SK-N-SH (cell line): ENCODE results near the gene ZNF441. TPM values are rescaled to one million over a fixed set of nuclear protein-coding genes. Genes with fewer than 3 reads are reported as not detected.

Source experiments
- CTCF ChIA-PET: fragments of 300-600, 350-600 bp; formaldehyde crosslinking; extraction: SDS; loops from one replicate; lab custom pipeline; 2021; lab: Yijun Ruan, JAX
- POLR2A ChIA-PET: fragments of 350-600 bp; sonication (Branson Sonifier 250); formaldehyde crosslinking; extraction: SDS; loops from one replicate; lab custom pipeline; 2020; ENCODE audit warnings: antibody characterized with exemption, inconsistent platforms; lab: Yijun Ruan, JAX
- DNase-seq: peaks from one replicate; pipeline ENCODE4 v3.0.0; 2012
- H2AFZ ChIP-seq: fragments of 200-600 bp; sonication (generic); 2 replicates; pipeline ENCODE4 v1.8.1; 2016; ENCODE audit warnings: antibody characterized with exemption, mild to moderate bottlenecking, low read depth
- H3F3A ChIP-seq: fragments of 200-600 bp; sonication (generic); replicated peaks from 2 replicates; pipeline ENCODE3; 2016; ENCODE audit warnings: antibody characterized with exemption, mild to moderate bottlenecking; ENCODE audit not compliant: insufficient read depth
- H3K27ac ChIP-seq, 2 experiments: fragments of 200-500 bp in 1 of 2; fragments of 200-600 bp in 1 of 2; sonication (Bioruptor generic) in 1 of 2; sonication (generic), shearing (Covaris generic) in 1 of 2; 2 replicates each; pipeline versions ENCODE4 v1.5.1 to v1.6.1; 2014 to 2016; ENCODE audit warnings: low read depth in 2 of 2, inconsistent platforms in 1 of 2, low read length in 1 of 2, mild to moderate bottlenecking in 1 of 2, mixed read lengths in 1 of 2
- H3K27me3 ChIP-seq: fragments of 200-600 bp; sonication (generic), shearing (Covaris generic); 2 replicates; pipeline ENCODE4 v1.6.1; 2016; ENCODE audit warnings: mixed run types; ENCODE audit not compliant: insufficient read depth
- H3K36me3 ChIP-seq, 2 experiments: fragments of 200-500 bp in 1 of 2; fragments of 200-600 bp in 1 of 2; sonication (Bioruptor generic) in 1 of 2; sonication (generic) in 1 of 2; replicated peaks in 1 of 2; 2 replicates each; pipeline versions ENCODE3 to v1.5.1; 2014 to 2016; ENCODE audit warnings: low read length in 1 of 2, mild to moderate bottlenecking in 1 of 2; ENCODE audit not compliant: insufficient read depth in 2 of 2, control insufficient read depth in 1 of 2
- H3K4me1 ChIP-seq, 2 experiments: fragments of 200-500 bp in 1 of 2; fragments of 200-600 bp in 1 of 2; sonication (Bioruptor generic) in 1 of 2; sonication (generic), shearing (Covaris generic) in 1 of 2; 2 replicates each; pipeline versions ENCODE4 v1.5.1 to v1.6.1; 2014 to 2016; ENCODE audit warnings: low read depth in 1 of 2, low read length in 1 of 2, mixed run types in 1 of 2; ENCODE audit not compliant: insufficient read depth in 2 of 2, control insufficient read depth in 1 of 2
- H3K4me2 ChIP-seq: fragments of 200-600 bp; sonication (generic), shearing (Covaris generic); 2 replicates; pipeline ENCODE4 v1.6.1; 2017; ENCODE audit warnings: mixed run types
- H3K4me3 ChIP-seq, 2 experiments: fragments of 200-500 bp in 1 of 2; fragments of 200-600 bp in 1 of 2; sonication (Bioruptor generic) in 1 of 2; sonication (generic), shearing (Covaris generic) in 1 of 2; 2 replicates each; pipeline versions ENCODE4 v1.5.1 to v1.8.1; 2014 to 2016; ENCODE audit warnings: low read depth in 2 of 2, inconsistent platforms in 1 of 2, low read length in 1 of 2, mild to moderate bottlenecking in 1 of 2, mixed read lengths in 1 of 2, moderate library complexity in 1 of 2
- H3K79me2 ChIP-seq: fragments of 200-600 bp; sonication (generic); 2 replicates; pipeline ENCODE4 v1.8.1; 2017; ENCODE audit warnings: mild to moderate bottlenecking; ENCODE audit not compliant: insufficient read depth
- H3K9ac ChIP-seq: fragments of 200-600 bp; sonication (generic); 2 replicates; pipeline ENCODE4 v1.6.1; 2017; ENCODE audit warnings: mixed run types
- H3K9me2 ChIP-seq: fragments of 200-600 bp; sonication (generic); 2 replicates; pipeline ENCODE4 v1.6.1; 2017; ENCODE audit warnings: mixed run types
- H3K9me3 ChIP-seq: fragments of 200-600 bp; sonication (generic); 2 replicates; pipeline ENCODE4 v1.6.1; 2017; ENCODE audit warnings: mixed run types, mild to moderate bottlenecking, moderate library complexity
- H4K20me1 ChIP-seq: fragments of 200-600 bp; sonication (generic); 2 replicates; pipeline ENCODE4 v1.6.1; 2017; ENCODE audit warnings: mild to moderate bottlenecking, mixed run types; ENCODE audit not compliant: insufficient read depth
- GATA2 ChIP-seq: sonication (generic); formaldehyde crosslinking; IDR thresholded peaks from 2 replicates; pipeline ENCODE4 v1.5.0; 2020; ENCODE audit warnings: mild to moderate bottlenecking, missing genetic modification reagents
- MXI1 ChIP-seq: IDR thresholded peaks from 2 replicates; pipeline ENCODE4 v1.6.1; 2012; ENCODE audit warnings: mild to moderate bottlenecking, low read depth, low read length, improper control_type of control experiment
- POLR2AphosphoS5 ChIP-seq: IDR thresholded peaks from 2 replicates; pipeline ENCODE4 v1.6.1; 2012; ENCODE audit warnings: low read depth, low read length
- RFX5 ChIP-seq: IDR thresholded peaks from 2 replicates; pipeline ENCODE4 v1.6.1; 2012; ENCODE audit warnings: mild to moderate bottlenecking, improper control_type of control experiment, low read length
- YY1 ChIP-seq: IDR thresholded peaks from 2 replicates; pipeline ENCODE4 v1.4.0; 2012; ENCODE audit warnings: low read depth, mild to moderate bottlenecking
- ZBTB33 ChIP-seq: IDR thresholded peaks from 2 replicates; pipeline ENCODE4 v1.4.0; 2012; ENCODE audit warnings: low read depth, borderline replicate concordance
- WGBS: methylation state at CpG from one replicate; pipeline ENCODE4 v1.1.6; 2017; ENCODE audit warnings: low lambda C conversion rate; 5-methylcytosine and 5-hydroxymethylcytosine counted together
- polyA plus RNA-seq, 3 experiments: library from polyadenylated mRNA; depleted of rRNA; stranded (reverse); fragments of >200 nt; gene quantifications; 2 replicates each; pipeline ENCODE4 v1.2.3, GENCODE V29; 2012
- TF ChIP-seq, protein P1 (sequence below): IDR thresholded peaks from 2 replicates; pipeline ENCODE4 v1.6.1; 2012; ENCODE audit warnings: mild to moderate bottlenecking, low read depth, low read length, moderate library complexity
- TF ChIP-seq, protein P2 (sequence below): IDR thresholded peaks from 2 replicates; pipeline ENCODE4 v1.4.0; 2012; ENCODE audit warnings: low read depth

The ZNF441 gene
- polyA plus RNA-seq, 1 of the 3 experiments (the other 2 are of a cell fraction) = 3.2 TPM

GRCh38 chr19:11767633-11768133, 883 bp downstream of the ZNF441 start:
- DNase-seq = peak; percentile 57
- CTCF ChIA-PET = interaction anchor here (1.2 to 1.7 kb wide), 3 partner anchors 30 to 44 kb away, joined by 4 to 6 read pairs (median 5); partner anchors contain the start of gene ZNF491

More at GRCh38 chr19:11767633-11768133, 883 bp downstream of the ZNF441 start:
- H3K4me3 ChIP-seq = peak overlapping the region; percentile 72 to 90
- peak overlapping the region; percentile 99; the same call in 1 of the 2 replicates for H2AFZ ChIP-seq
- H3K4me1 ChIP-seq = peaks cover 0 to 10% of the 10 kb centered on the region in 2 experiments; a peak in 1 of 4 replicates
- H3K27me3 ChIP-seq = no peaks in the 10 kb centered on the region
- no peaks in the 10 kb centered on the region for H3K9me2 ChIP-seq
- no peaks in the 10 kb centered on the region for H3F3A ChIP-seq
- TF ChIP-seq YY1 = 0 out of 2 replicates have a peak, but pooled peaks have one; percentile 29
- peak; percentile 39; the same call in 1 of the 2 replicates for TF ChIP-seq GATA2 (CRISPR knock-in tag)
- no peak for TF ChIP-seq RFX5
- no peak for TF ChIP-seq POLR2AphosphoS5
- peak; percentile 48 for TF ChIP-seq MXI1
- no peak for TF ChIP-seq ZBTB33
- TF ChIP-seq, protein P1, sequence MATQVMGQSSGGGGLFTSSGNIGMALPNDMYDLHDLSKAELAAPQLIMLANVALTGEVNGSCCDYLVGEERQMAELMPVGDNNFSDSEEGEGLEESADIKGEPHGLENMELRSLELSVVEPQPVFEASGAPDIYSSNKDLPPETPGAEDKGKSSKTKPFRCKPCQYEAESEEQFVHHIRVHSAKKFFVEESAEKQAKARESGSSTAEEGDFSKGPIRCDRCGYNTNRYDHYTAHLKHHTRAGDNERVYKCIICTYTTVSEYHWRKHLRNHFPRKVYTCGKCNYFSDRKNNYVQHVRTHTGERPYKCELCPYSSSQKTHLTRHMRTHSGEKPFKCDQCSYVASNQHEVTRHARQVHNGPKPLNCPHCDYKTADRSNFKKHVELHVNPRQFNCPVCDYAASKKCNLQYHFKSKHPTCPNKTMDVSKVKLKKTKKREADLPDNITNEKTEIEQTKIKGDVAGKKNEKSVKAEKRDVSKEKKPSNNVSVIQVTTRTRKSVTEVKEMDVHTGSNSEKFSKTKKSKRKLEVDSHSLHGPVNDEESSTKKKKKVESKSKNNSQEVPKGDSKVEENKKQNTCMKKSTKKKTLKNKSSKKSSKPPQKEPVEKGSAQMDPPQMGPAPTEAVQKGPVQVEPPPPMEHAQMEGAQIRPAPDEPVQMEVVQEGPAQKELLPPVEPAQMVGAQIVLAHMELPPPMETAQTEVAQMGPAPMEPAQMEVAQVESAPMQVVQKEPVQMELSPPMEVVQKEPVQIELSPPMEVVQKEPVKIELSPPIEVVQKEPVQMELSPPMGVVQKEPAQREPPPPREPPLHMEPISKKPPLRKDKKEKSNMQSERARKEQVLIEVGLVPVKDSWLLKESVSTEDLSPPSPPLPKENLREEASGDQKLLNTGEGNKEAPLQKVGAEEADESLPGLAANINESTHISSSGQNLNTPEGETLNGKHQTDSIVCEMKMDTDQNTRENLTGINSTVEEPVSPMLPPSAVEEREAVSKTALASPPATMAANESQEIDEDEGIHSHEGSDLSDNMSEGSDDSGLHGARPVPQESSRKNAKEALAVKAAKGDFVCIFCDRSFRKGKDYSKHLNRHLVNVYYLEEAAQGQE = no peak
- TF ChIP-seq, protein P2, sequence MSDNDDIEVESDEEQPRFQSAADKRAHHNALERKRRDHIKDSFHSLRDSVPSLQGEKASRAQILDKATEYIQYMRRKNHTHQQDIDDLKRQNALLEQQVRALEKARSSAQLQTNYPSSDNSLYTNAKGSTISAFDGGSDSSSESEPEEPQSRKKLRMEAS = peak; percentile 28; the same call in 1 of the 2 replicates
- TF ChIP-seq, all 33 proteins: peak for 4
- Histone ChIP-seq H3K36me3 (peaks cover 0 to 3% of the 10 kb centered on the region in 2 experiments), H3K4me2 (peak overlapping the region; percentile 95), H4K20me1 (no peaks in the 10 kb centered on the region), H3K79me2 (peaks cover 36% of the 10 kb centered on the region), H3K9me3 (no peaks in the 10 kb centered on the region), H3K9ac (peak overlapping the region; percentile 94), H3K27ac (peak overlapping the region; percentile 66 to 77; a peak in 3 of 4 replicates)
- POLR2A ChIA-PET = no interaction called here
- 7% methylated on average over 5 of the region's 20 CpGs for WGBS
